GM06990 (cell line): Measurements from ENCODE around the gene SERPINB12.

Experiments used
- DNase-seq: peaks from one replicate; pipeline ENCODE4 v3.0.0-alpha.2; 2011; ENCODE audit not compliant: insufficient read length; ENCODE audit errors: extremely low read depth
- H3K27me3 ChIP-seq: replicated peaks from 2 replicates; pipeline ENCODE4 v1.6.0; 2011; ENCODE audit warnings: low read length; ENCODE audit not compliant: control insufficient read depth, insufficient read depth
- H3K36me3 ChIP-seq: 2 replicates; pipeline ENCODE4 v1.5.1; 2011; ENCODE audit warnings: low read length; ENCODE audit not compliant: control insufficient read depth, insufficient read depth
- H3K4me3 ChIP-seq: replicated peaks from 2 replicates; pipeline ENCODE4 v1.5.1; 2011; ENCODE audit warnings: low read depth, mild to moderate bottlenecking, control low read depth, low read length
- CTCF ChIP-seq: IDR thresholded peaks from 2 replicates; pipeline ENCODE4 v1.5.1; 2011; ENCODE audit warnings: low read length, control low read depth, mild to moderate bottlenecking, inconsistent platforms; ENCODE audit not compliant: insufficient read depth, poor library complexity, severe bottlenecking

The SERPINB12 gene

GRCh38 chr18:63518178-63519012 is 23.8 kb upstream of the SERPINB12 start:
- TF ChIP-seq CTCF: peak; percentile 57
- DNase-seq: peak; percentile 19
- H3K4me3 ChIP-seq: no peak overlapping the region
- no peaks in the 10 kb centered on the region for H3K36me3 ChIP-seq
- no peaks in the 10 kb centered on the region; the same call in none of the 2 replicates for H3K27me3 ChIP-seq

DNA sequence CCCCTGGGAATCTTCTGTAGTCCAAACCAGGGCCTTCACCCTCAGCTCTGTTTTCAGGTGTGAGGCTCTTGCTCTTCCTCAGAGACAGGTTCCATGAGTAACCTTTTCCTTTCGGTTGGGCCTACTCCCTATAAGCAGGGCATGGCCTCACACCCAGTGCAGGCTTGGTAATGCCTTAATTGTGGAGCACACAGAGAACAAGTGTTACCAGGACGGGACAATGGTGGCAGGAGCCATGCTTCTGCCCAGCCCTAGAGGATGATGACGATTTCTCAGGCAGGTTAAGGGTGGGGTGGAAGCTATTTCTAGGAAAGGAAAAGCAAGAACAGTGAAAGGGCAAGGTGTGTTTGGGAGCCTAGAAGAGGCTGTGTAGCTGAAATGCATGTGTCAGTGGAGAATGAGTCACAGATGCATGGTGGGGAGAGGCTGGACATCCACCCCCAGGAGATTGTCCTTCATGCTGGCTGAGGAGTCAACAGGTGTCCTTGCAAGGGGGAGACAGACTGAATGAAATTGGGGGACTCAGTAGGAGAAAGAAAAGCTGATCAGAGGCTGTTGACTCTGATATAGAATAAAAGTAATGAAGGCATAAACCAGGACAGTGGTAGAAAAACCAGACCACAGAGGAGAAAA is 22.0 kb upstream of the SERPINB12 start:
- Histone ChIP-seq H3K4me3 (no peak overlapping the region), H3K36me3 (no peaks in the 10 kb centered on the region), H3K27me3 (no peaks in the 10 kb centered on the region; the same call in 1 of the 2 replicates)
- DNase-seq: no peak
- no peak for TF ChIP-seq CTCF

- no peak for DNase-seq
- H3K27me3 ChIP-seq: no peaks in the 10 kb centered on the region; the same call in 1 of the 2 replicates
- no peak for TF ChIP-seq CTCF
These were observed 18.5 kb upstream of the SERPINB12 start for GRCh38 chr18:63523660-63524059.

GRCh38 chr18:63527251-63527650 is 14.9 kb upstream of the SERPINB12 start:
- Histone ChIP-seq H3K36me3 (no peaks in the 10 kb centered on the region), H3K4me3 (no peak overlapping the region), H3K27me3 (no peaks in the 10 kb centered on the region)
- TF ChIP-seq CTCF: no peak
- no peak for DNase-seq

More at GRCh38 chr18:63523660-63524059, 18.5 kb upstream of the SERPINB12 start:
- no peak overlapping the region for H3K4me3 ChIP-seq
- no peaks in the 10 kb centered on the region for H3K36me3 ChIP-seq

DNA sequence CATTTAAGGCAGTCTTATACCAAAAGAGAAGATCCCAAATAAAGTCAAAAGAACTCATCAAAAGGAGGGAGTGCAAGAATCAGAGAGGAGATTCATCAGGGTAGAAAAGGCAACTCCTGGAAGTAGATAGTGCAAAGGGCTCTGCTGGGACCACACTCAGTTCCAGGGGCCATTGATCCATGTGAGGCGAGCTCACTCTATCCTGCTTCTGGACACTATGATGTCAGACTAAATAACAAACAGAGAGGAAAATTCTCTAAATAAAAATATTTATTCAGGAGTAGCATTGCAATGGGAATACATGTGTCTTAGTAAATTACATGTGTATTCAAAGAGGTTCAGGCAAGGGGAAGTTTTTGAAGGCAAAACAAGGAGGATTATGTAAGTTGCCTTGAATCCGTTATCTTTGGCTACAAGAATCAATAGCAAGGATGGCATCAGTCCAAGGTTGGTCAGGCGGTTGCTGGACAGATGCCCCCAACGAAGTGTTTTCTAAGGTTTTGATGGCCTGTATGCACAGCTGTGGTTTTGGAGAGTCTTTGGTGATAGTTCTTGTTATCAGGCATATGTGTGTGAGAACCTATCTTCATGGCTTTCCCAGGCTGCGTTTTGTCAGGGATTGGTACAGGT is 13.2 kb upstream of the SERPINB12 start:
- TF ChIP-seq CTCF: no peak
- Histone ChIP-seq H3K27me3 (no peaks in the 10 kb centered on the region), H3K4me3 (no peak overlapping the region), H3K36me3 (no peaks in the 10 kb centered on the region)
- DNase-seq: no peak
